GM19025 (cell line): Measurements from ENCODE around the gene STRA6.

Experiments
- ATAC-seq: cut with Tn5 transposase; IDR thresholded peaks from one replicate; pipeline ENCODE4 v1.9.1; 2021; ENCODE audit warnings: mild to moderate bottlenecking, low read depth, moderate library complexity; ENCODE audit not compliant: unreplicated experiment

The STRA6 gene

DNA sequence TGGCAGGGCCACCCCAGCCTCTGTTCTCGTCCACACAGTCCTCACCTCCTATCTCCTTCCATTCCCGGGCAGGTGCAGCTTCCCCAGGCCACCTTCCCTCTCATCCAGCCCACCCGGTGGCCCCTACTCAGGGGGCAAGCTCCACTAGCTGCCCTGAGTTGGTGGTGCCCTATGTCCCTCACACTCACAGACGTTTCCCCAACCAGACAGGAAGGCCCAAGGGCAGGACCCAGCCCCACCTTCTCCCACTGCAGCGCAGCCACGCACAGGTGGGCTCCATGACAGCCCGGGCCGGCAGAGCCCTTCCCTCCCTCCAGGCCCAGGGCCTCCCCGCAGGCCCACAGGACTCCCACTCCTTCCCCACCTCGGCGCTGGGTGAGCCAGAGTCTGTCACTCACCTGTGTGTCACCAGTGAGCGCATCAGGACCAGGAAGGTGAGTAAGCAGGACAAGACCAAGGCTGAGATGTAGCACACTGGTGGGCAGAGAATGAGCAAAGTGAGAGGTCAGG is 17.9 kb downstream of the STRA6 start:
- no peak for ATAC-seq

GRCh38 chr15:74182131-74182530 is 20.5 kb downstream of the STRA6 start:
- ATAC-seq = no peak

DNA sequence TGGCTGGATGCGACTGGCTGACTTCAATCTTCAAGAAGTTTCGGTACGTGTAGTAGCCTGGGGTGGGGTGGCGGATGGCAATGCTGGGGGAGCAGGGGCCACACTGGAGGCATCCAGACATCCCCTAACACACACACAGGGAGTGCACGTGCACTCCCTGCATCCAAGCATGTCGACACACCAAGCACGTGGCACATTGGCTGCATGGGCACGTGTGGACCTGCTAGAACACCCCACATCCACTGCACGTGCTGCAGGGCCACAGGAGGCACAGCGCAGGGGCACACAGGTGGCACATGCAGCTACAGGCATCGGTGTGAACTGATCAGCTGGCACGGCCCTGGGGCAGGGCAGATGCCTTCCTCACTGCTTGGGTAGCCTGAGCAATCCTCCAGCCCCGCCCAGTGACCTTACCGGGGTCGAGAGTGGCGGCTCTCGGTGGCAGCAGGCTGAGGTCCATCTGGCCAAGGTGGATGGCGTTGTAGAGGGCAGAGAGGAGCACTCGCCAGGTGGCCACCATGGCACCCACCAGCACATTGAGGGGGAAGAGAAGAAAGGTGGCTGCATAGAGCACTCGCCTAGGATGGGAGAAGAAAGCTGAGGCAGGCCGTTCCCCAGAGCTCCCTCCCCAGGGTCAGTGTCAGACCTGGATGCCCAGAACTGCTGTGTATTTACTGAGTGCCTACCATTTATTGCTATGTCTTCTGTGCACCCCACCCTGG is 21.5 kb downstream of the STRA6 start:
- no peak for ATAC-seq

DNA sequence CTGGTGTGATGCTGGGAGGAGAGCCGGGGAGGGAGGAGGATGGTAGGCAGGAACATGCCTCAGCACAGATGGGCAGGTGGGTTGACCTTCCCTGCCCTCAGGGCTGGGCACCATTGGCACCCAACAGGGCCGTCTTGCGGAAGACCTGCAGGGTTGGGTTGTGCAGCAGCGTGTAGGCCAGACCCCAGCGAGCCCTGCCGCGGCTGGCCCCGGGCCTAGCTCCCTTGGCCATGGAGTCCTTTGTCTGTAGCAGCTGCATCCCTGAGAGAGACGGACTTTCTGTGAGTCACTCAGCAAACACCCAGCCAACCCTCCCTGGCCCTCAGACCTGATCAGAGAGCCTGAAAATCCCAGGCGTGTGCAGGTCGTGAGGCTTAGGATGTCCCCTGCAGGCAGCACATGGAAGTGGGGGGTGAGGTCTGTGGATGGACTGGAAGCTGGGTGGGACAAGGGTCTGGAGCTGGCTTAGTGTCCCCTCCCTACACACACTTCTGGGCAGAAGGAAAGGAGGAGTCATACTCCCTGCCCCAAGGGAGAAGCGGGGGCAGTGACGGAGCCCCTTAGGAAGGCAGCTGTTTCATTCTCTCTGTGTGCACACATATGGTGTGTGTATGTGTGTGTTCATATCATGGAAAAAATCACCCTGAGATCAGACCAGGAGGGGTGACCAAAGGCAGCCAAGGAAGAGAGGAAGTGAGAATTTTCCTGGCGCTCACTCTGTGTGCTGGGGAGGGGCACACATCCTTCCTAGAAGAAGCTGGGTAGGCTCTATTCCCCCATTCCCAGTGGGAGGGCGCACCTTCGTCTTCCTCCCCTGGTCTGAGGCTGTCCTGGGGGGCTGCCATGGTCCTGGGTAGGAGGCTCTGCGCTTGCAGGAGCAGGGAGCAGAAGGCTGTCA is 22.4 kb downstream of the STRA6 start:
- ATAC-seq = no peak

- no peak for ATAC-seq
These were observed 23.3 kb downstream of the STRA6 start for GRCh38 chr15:74179101-74179841.

DNA sequence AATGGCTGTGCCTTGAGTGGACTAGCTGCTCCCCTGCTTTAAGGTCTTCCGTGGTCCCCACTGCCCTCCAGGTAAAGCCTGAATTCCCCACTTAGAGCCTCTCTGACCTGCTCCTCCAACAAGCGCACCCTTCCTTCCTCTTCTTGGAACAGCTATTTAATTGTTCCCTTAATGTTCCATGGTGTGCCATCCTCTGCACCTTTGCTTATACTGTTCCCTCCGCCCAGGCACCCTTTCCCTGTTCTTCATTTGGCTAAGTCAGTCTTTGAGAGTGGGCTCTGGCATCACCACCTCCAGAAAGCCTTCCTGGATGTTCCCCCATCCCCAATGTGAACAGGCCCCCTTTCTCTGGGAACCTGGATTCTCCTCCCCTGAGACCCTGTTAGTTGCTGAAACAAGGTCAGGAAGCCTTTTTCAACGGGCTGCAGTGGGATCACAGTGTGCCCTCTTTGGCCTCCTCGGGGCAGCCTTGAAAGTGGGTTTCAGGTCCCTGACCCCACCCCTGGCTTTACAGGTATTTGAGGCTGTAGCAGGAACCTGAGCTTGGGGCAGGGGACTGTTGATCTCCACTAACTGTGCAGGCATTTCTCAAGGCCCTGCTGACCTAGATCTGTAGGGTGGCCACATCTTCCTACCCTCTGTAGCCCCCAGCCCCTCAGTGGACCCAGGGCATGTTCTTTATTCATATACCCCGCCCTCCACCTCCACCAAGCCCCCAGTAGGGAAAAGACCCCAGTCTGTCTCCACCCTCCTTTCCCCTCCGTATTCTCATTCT is 24.1 kb downstream of the STRA6 start:
- no peak for ATAC-seq

DNA sequence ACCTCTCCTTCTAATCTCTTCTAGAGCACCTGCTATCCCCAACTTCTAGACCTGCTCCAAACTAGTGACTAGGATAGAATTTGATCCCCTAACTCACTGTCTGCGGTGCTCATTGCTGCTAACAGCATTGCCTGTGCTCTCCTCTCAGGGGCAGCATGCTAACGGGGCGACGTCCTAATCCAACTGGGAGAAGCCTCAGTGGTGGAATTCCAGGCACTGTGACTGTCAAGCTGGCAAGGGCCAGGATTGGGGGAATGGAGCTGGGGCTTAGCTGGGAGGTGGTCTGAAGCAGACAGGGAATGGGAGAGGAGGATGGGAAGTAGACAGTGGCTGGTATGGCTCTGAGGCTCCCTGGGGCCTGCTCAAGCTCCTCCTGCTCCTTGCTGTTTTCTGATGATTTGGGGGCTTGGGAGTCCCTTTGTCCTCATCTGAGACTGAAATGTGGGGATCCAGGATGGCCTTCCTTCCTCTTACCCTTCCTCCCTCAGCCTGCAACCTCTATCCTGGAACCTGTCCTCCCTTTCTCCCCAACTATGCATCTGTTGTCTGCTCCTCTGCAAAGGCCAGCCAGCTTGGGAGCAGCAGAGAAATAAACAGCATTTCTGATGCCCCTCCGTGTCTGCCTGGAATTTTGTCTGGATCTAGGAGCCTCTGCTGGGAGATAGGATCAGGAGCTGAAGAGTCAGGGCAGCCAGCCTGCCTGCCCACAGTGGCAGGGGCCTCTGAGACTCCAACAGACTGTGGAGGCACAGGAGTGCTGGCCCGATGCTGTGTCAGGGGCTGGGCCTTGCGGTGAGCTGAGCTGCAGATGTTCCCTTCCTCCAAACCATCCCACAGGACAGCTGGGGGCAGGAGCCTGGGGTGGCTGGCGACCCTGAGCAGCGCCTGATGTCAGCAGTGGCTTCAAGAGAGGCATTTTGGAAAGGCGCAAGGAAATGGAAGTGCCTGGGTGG is 26.0 kb downstream of the STRA6 start:
- no peak for ATAC-seq

GRCh38 chr15:74175271-74176191 is 27.1 kb downstream of the STRA6 start:
- no peak for ATAC-seq

DNA sequence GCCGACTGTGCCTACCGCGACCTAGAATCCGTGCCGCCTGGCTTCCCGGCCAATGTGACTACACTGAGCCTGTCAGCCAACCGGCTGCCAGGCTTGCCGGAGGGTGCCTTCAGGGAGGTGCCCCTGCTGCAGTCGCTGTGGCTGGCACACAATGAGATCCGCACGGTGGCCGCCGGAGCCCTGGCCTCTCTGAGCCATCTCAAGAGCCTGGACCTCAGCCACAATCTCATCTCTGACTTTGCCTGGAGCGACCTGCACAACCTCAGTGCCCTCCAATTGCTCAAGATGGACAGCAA is 27.7 kb downstream of the STRA6 start:
- ATAC-seq = no peak

GRCh38 chr15:74174219-74174957 is 28.2 kb downstream of the STRA6 start:
- no peak for ATAC-seq

DNA sequence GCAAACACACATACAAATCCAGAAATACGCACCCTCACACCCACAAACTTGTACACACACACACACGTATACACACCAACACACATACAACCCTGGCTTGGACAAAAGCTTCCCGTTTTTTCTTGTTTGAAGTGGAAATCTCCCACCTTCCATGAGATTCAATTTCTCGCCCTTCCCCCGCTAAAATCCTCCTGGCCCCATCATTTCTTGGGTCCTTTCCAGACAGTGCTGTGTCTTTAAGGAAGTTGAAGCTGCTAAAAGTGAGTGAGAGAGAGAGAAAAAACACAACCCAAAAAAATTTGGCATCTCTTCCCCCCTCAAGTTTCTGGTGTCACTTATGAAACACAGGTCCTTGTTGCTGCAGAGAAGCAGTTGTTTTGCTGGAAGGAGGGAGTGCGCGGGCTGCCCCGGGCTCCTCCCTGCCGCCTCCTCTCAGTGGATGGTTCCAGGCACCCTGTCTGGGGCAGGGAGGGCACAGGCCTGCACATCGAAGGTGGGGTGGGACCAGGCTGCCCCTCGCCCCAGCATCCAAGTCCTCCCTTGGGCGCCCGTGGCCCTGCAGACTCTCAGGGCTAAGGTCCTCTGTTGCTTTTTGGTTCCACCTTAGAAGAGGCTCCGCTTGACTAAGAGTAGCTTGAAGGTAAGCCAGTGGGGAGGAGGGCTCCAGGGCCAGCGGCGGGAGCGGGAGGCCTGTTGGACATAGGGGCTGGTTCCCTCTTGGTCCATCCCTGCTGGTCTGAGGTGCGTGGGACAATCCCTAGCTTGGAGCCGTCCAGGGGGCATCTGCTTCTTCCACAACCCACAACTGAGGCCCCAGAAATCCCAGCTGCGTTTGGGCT is 29.0 kb downstream of the STRA6 start, which contains the start of gene ISLR:
Gene ISLR (plus strand): TSS at position 331 of the 839 bp plus-strand sequence. CDS start 1,149 bp downstream, outside the sequence.
- ATAC-seq = no peak

DNA sequence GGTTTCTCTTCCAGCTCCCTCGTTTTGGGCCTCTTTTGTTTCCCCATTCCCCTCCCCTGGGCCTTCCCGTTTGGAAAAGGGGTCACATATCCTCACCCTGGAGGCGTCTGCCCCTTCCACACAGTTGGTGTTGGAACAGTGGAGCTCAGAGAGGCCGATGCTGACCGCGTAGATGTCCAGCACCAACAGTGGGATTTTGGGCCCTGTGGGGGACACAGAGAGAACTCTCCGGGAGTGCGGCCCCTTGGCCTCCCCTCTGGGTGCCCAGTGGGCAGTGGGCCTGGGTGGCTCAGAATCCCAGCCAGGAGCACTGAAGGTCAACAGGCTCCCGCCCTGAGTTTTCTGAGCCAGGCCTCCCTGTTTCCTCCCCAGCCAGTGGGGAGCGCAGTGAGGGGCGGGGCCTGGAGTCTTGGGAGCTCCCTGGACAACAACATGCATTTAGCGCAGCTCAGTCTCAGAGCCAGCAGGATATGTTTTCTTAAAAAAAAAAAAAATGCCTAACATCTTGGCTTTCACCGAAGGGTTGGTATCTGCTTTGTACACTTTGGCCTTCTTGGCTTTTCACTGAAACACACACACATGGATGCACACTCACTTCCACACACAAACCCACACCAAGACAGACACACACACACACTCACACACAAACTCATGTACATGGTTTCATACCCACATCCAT is 29.7 kb downstream of the STRA6 start:
- ATAC-seq = no peak

- ATAC-seq = no peak
These were observed 30.5 kb downstream of the STRA6 start for GRCh38 chr15:74171965-74172541.

DNA sequence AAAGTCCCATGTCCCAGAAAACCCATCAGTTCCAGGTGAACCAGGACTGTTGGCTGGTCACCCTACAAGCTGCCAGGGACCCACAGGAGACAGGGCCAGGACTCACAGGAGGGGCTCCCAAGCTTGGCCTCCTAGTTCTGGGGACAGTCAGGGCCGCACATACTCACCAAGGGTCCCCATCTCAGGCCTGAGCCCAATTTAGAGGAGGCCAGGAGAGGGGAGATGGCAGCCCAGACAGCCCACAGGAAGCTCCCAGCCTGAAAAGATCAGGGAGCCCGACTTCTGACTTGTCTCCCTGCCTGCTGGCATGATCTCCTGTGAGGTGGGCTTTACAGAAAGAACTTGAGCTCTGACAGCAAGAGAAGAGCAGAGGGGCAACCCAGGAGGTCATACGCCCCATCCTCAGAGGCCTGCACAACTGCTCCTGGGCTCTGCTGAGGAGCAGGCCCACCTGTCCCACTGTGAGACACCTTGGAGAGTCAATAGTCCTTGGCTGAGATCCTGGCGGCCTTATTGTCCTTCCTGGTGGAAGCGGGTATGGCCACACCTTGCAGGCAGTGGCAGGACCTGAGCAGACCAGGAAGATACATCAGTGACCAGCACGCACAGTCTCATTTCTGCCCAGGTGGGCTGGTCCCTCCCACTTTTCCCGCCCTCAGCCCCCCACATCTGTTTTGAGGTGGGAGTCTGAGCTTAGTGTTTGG is 31.6 kb downstream of the STRA6 start:
- no peak for ATAC-seq
